Mesendoderm (in vitro differentiated cells): ENCODE results near the gene NEMF.

Experiments
- DNase-seq: peaks from one replicate; pipeline ENCODE4 v3.0.0; 2013
- H2AK5ac ChIP-seq: 2 replicates; pipeline ENCODE4 v1.6.1; 2013; ENCODE audit warnings: low read length, inconsistent platforms
- H2BK120ac ChIP-seq: 2 replicates; pipeline ENCODE4 v1.6.1; 2013; ENCODE audit warnings: low read depth, mild to moderate bottlenecking, low read length, moderate library complexity, mixed read lengths
- H2BK15ac ChIP-seq: replicated peaks from 2 replicates; pipeline ENCODE4 v1.6.1; 2013; ENCODE audit warnings: low read depth, mild to moderate bottlenecking, moderate library complexity
- H2BK5ac ChIP-seq: 2 replicates; pipeline ENCODE4 v1.6.1; 2013; ENCODE audit warnings: low read length, inconsistent platforms
- H3K18ac ChIP-seq: 2 replicates; pipeline ENCODE4 v1.6.1; 2013; ENCODE audit warnings: mild to moderate bottlenecking, low read length, mixed read lengths
- H3K23ac ChIP-seq: one replicate; pipeline ENCODE4 v1.6.1; 2013; ENCODE audit warnings: low read length
- H3K27ac ChIP-seq: 2 replicates; pipeline ENCODE4 v1.5.1; 2013; ENCODE audit warnings: low read depth, mild to moderate bottlenecking, inconsistent platforms, low read length, moderate library complexity
- H3K27me3 ChIP-seq: 2 replicates; pipeline ENCODE4 v1.6.1; 2013; ENCODE audit warnings: low read length, control low read depth, mild to moderate bottlenecking, inconsistent platforms; ENCODE audit not compliant: insufficient read depth, poor library complexity
- H3K36me3 ChIP-seq: 2 replicates; pipeline ENCODE4 v1.6.1; 2013; ENCODE audit warnings: low read length, inconsistent platforms; ENCODE audit not compliant: control insufficient read depth, insufficient read depth
- H3K4ac ChIP-seq: one replicate; pipeline ENCODE4 v1.6.1; 2013; ENCODE audit warnings: low read depth, mild to moderate bottlenecking, low read length, moderate library complexity
- H3K4me1 ChIP-seq: 2 replicates; pipeline ENCODE4 v1.6.1; 2013; ENCODE audit warnings: low read depth, low read length, inconsistent platforms; ENCODE audit not compliant: control insufficient read depth
- H3K4me2 ChIP-seq: 2 replicates; pipeline ENCODE4 v1.6.1; 2013; ENCODE audit warnings: low read length
- H3K4me3 ChIP-seq: 2 replicates; pipeline ENCODE4 v1.5.1; 2013; ENCODE audit warnings: mild to moderate bottlenecking, low read length
- H3K56ac ChIP-seq: one replicate; pipeline ENCODE4 v1.6.1; 2013; ENCODE audit warnings: low read length
- H3K79me1 ChIP-seq: 2 replicates; pipeline ENCODE4 v1.6.1; 2013; ENCODE audit warnings: low read length, inconsistent platforms
- H3K79me2 ChIP-seq: 2 replicates; pipeline ENCODE4 v1.6.1; 2013; ENCODE audit warnings: mild to moderate bottlenecking, low read length; ENCODE audit not compliant: control insufficient read depth, insufficient read depth
- H3K9ac ChIP-seq: 2 replicates; pipeline ENCODE4 v1.6.1; 2013; ENCODE audit warnings: low read length, inconsistent platforms
- H4K5ac ChIP-seq: one replicate; pipeline ENCODE4 v1.6.1; 2013; ENCODE audit warnings: low read length
- H4K8ac ChIP-seq: one replicate; pipeline ENCODE4 v1.6.1; 2013; ENCODE audit warnings: low read depth, mild to moderate bottlenecking, control low read depth, low read length, moderate library complexity
- WGBS: extraction: QIAGEN DNeasy Blood & Tissue Kit; methylation state at CpG from one replicate; pipeline ENCODE4 v1.1.7; 2013; ENCODE audit warnings: low lambda C conversion rate, missing lambda C conversion rate; ENCODE audit not compliant: insufficient coverage; ENCODE audit errors: extremely low coverage; 5-methylcytosine and 5-hydroxymethylcytosine counted together

The NEMF gene

DNA sequence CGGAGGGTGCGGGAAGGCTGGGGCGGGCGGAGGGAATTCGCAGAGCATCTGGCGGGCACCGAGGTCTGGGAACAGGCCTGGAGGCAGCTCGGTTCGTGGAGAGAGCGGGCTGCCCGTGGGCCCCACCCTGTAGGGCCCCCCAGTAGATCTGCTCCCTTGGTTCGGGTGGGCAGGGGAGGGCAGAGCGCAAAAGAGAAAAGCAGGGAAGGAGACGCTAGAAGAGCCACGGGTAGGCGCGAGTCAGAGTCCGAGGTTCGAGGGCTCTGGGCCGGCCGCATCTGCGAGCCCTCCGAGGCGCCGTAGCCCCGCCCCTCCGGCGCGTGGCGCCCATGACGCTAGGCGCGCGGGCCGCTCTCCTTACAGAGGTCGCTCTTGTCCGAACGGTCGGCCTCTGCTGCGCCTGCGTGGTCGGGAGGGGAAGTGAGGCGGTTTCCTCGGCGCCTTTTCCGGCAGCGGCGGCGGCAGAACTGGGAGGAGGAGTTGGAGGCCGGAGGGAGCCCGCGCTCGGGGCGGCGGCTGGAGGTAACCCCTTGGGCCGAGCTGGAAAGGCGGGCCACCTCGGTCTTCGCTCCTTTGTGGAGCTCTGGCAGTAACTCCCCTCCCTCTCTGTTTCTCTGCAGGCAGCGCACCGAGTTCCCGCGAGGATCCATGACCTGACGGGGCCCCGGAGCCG, 40.2 kb upstream of the NEMF start, which contains the start of gene ARF6:
Gene ARF6, plus strand, starts transcription at position 447 of the 673 bp plus-strand sequence. CDS start 655 bp downstream, outside the sequence.
- H4K5ac ChIP-seq: no peak within 1 kb of the TSS
- peak within 1 kb of the TSS; percentile 80 for H3K4me2 ChIP-seq
- no peaks in the 10 kb centered on the region for H3K27me3 ChIP-seq
- H4K8ac ChIP-seq: peak within 1 kb of the TSS; percentile 58
- H3K23ac ChIP-seq: peak within 1 kb of the TSS; percentile 94
- DNase-seq: peak; percentile 98
- H2BK15ac ChIP-seq: no peak within 1 kb of the TSS
- no peaks in the 10 kb centered on the region for H3K79me1 ChIP-seq
- peak within 1 kb of the TSS; percentile 83 for H2BK120ac ChIP-seq
- H3K56ac ChIP-seq: peak within 1 kb of the TSS; percentile 97
- WGBS: no CpG with 5 or more reads among the region's 66 CpGs
- H2BK5ac ChIP-seq: peak within 1 kb of the TSS; percentile 31
- peak within 1 kb of the TSS; percentile 97 for H3K27ac ChIP-seq
- H2AK5ac ChIP-seq: peak within 1 kb of the TSS; percentile 11
- H3K9ac ChIP-seq: peak within 1 kb of the TSS; percentile 98
- no peaks in the 10 kb centered on the region for H3K36me3 ChIP-seq
- peak within 1 kb of the TSS; percentile 87 for H3K4ac ChIP-seq
- peak within 1 kb of the TSS; percentile 97 for H3K4me3 ChIP-seq
- peaks cover 2% of the 10 kb centered on the region for H3K4me1 ChIP-seq
- peak within 1 kb of the TSS; percentile 83 for H3K18ac ChIP-seq
- H3K79me2 ChIP-seq: peaks cover 32% of the 10 kb centered on the region

DNA sequence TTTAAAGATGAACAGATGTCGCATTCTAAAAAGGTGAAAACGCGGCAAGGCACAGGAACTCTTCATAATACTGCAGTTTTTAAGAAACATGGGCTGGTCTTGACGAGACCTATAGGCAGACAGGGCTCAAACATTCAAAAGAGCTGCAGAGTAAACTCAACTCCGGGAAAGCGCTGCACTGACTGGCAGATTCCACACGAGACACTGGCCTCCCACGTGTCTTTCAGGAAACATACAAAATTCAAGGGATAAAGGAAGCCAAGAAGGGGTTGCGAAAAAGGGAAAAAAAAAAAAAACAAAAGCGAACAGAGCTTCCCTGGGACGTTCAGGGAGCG, 39.7 kb upstream of the NEMF start:
- Histone ChIP-seq H2AK5ac (no peak overlapping the region), H3K4me2 (peak overlapping the region; percentile 74), H3K23ac (no peak overlapping the region), H3K79me1 (no peaks in the 10 kb centered on the region), H3K9ac (peak overlapping the region; percentile 94), H3K56ac (peak overlapping the region; percentile 97), H2BK120ac (no peak overlapping the region), H2BK15ac (no peak overlapping the region), H3K27me3 (no peaks in the 10 kb centered on the region), H3K27ac (peak overlapping the region; percentile 71), H3K18ac (no peak overlapping the region), H2BK5ac (no peak overlapping the region), H3K4me3 (peak overlapping the region; percentile 71), H3K4ac (peak overlapping the region; percentile 66), H4K8ac (no peak overlapping the region), H3K36me3 (no peaks in the 10 kb centered on the region), H3K79me2 (peaks cover 32% of the 10 kb centered on the region), H4K5ac (no peak overlapping the region), H3K4me1 (peaks cover 2% of the 10 kb centered on the region)
- WGBS: no CpG with 5 or more reads among the region's 12 CpGs
- DNase-seq: peak; percentile 76

DNA sequence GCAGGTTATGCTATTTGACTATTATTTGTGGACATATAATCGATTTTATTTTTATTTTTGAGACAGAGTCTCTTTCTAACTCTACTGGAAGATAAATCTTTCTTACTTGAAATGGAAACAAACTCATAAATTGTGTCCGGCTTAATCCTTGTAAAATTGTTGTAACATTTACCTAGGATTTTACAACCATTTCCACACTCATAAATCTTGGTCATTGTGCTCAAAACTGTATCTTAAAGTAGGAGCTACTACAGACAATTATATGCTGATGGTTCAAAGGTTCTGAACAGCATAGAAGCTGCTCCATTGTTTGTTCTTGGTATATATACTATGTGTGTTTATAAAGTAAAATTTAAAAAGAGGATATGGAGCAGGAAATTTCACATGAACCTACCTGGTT, 35.7 kb upstream of the NEMF start:
- no peak overlapping the region for H3K4me3 ChIP-seq
- H2BK120ac ChIP-seq: no peak overlapping the region
- no peak overlapping the region for H2AK5ac ChIP-seq
- no peak overlapping the region for H3K4ac ChIP-seq
- no peak overlapping the region for H2BK15ac ChIP-seq
- H3K56ac ChIP-seq: no peak overlapping the region
- peaks cover 4% of the 10 kb centered on the region for H3K79me2 ChIP-seq
- no peak overlapping the region for H3K4me2 ChIP-seq
- H3K27me3 ChIP-seq: no peaks in the 10 kb centered on the region
- no peaks in the 10 kb centered on the region for H3K36me3 ChIP-seq
- DNase-seq: no peak
- H4K8ac ChIP-seq: no peak overlapping the region
- no peak overlapping the region for H3K23ac ChIP-seq
- H3K18ac ChIP-seq: no peak overlapping the region
- no peak overlapping the region for H2BK5ac ChIP-seq
- H3K4me1 ChIP-seq: peaks cover 2% of the 10 kb centered on the region
- H3K79me1 ChIP-seq: no peaks in the 10 kb centered on the region
- H3K9ac ChIP-seq: no peak overlapping the region
- H4K5ac ChIP-seq: no peak overlapping the region
- no CpG with 5 or more reads among the region's 2 CpGs for WGBS
- no peak overlapping the region for H3K27ac ChIP-seq

DNA sequence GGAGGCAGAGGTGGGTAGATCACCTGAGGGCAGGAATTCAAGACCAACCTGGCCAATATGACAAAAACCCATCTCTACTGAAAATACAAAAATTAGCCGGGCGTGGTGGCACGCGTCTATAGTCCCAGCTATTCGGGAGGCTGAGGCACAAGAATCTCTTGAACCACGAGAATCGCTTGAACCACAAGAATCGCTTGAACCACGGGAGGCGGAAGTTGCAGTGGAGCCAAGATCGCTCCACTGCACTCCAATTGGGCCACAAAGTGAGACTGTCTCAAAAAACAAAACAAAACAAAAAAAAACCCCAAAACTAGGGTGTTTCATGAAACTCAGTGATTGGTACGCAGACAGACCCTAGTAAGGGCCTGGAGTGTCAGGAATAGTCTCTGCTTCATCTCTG, 33.9 kb upstream of the NEMF start:
- Histone ChIP-seq H3K36me3 (no peaks in the 10 kb centered on the region), H2BK5ac (no peak overlapping the region), H3K4me1 (no peaks in the 10 kb centered on the region)

DNA sequence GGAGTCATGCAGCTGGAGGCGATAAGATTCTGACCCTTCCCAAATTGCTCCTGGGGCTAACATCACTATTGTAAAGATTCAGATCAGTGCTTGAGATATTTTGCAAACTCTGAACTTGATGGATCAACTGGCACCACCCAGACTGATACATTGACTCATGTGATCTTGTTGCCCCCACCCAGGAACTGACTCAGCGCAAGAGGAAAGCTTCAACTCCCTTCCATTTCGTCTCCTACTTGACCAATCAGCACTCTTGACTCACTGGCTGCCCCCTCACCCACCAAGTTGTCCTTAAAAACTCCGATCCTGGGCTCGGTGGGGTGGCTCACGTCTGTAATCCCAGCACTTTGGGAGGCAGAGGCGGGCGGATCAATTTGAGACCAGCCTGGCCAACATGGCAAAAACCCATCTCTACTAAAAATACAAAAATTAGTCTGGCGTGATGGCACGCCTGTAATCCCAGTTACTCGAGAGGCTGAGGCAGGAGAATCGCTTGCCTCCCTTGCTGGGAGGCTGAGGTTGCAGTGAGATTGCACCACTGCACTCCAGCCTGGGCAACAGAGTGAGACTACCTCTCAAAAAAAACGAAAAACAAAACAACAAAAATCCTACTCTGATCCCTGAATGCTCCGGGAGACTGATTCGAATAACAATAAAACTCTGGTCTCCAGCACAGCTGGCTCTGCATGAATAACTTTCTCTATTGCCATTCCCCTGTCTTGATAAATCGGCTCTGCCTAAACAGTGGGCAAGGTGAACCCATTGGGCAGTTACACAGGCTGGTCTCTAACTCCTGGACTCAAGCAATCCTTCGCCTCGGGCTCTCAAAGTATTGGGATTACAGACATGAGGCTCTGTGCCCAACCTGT, 30.5 kb upstream of the NEMF start:
- H3K23ac ChIP-seq: no peak overlapping the region
- H3K4ac ChIP-seq: no peak overlapping the region
- no peak for DNase-seq
- no peak overlapping the region for H3K4me2 ChIP-seq
- H3K4me1 ChIP-seq: no peaks in the 10 kb centered on the region
- H3K18ac ChIP-seq: no peak overlapping the region
- no peak overlapping the region for H3K56ac ChIP-seq
- no peak overlapping the region for H2BK5ac ChIP-seq
- H2BK120ac ChIP-seq: no peak overlapping the region
- H3K9ac ChIP-seq: no peak overlapping the region
- WGBS: no CpG with 5 or more reads among the region's 18 CpGs
- H3K79me1 ChIP-seq: no peaks in the 10 kb centered on the region
- H2AK5ac ChIP-seq: no peak overlapping the region
- H3K27ac ChIP-seq: no peak overlapping the region
- H3K36me3 ChIP-seq: no peaks in the 10 kb centered on the region
- no peak overlapping the region for H2BK15ac ChIP-seq
- no peak overlapping the region for H3K4me3 ChIP-seq
- no peaks in the 10 kb centered on the region for H3K79me2 ChIP-seq
- no peak overlapping the region for H4K5ac ChIP-seq
- H3K27me3 ChIP-seq: no peaks in the 10 kb centered on the region
- H4K8ac ChIP-seq: no peak overlapping the region

More for the DNA sequence above, 33.9 kb upstream of the NEMF start:
- Histone ChIP-seq H3K9ac (no peak overlapping the region), H3K79me1 (no peaks in the 10 kb centered on the region), H3K4ac (no peak overlapping the region), H3K27ac (no peak overlapping the region), H3K4me2 (no peak overlapping the region), H3K18ac (no peak overlapping the region), H2BK15ac (no peak overlapping the region), H4K5ac (no peak overlapping the region), H3K56ac (no peak overlapping the region), H4K8ac (no peak overlapping the region), H3K79me2 (no peaks in the 10 kb centered on the region), H2BK120ac (no peak overlapping the region), H3K27me3 (no peaks in the 10 kb centered on the region), H3K4me3 (no peak overlapping the region), H2AK5ac (no peak overlapping the region), H3K23ac (no peak overlapping the region)
- WGBS: no CpG with 5 or more reads among the region's 12 CpGs
- no peak for DNase-seq
